OCI-LY3 (cell line): Measurements from ENCODE around the gene EFL1.

Experiments used
- EZH2phosphoT487 ChIP-seq: fragments of 200-600 bp; shearing (Covaris generic); IDR thresholded peaks from 2 replicates; pipeline ENCODE4 v1.6.1; 2018; ENCODE audit warnings: antibody characterized with exemption, mixed run types, low read depth
- TF ChIP-seq, protein P1 (sequence below): fragments of 200-600, 300-600 bp; sonication (generic); IDR thresholded peaks from 2 replicates; pipeline ENCODE4 v1.5.1; 2014; ENCODE audit warnings: antibody characterized with exemption, low read length, low read depth

GRCh38 chr15:82228750-82229149, 33.8 kb downstream of the EFL1 start:
- TF ChIP-seq, protein P1, sequence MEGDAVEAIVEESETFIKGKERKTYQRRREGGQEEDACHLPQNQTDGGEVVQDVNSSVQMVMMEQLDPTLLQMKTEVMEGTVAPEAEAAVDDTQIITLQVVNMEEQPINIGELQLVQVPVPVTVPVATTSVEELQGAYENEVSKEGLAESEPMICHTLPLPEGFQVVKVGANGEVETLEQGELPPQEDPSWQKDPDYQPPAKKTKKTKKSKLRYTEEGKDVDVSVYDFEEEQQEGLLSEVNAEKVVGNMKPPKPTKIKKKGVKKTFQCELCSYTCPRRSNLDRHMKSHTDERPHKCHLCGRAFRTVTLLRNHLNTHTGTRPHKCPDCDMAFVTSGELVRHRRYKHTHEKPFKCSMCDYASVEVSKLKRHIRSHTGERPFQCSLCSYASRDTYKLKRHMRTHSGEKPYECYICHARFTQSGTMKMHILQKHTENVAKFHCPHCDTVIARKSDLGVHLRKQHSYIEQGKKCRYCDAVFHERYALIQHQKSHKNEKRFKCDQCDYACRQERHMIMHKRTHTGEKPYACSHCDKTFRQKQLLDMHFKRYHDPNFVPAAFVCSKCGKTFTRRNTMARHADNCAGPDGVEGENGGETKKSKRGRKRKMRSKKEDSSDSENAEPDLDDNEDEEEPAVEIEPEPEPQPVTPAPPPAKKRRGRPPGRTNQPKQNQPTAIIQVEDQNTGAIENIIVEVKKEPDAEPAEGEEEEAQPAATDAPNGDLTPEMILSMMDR: no peak
- TF ChIP-seq EZH2phosphoT487: no peak
